ENCODE measurements around the gene LRRC75B.

The LRRC75B gene

GRCh38 chr22:24585461-24585860, 7.4 kb downstream of the LRRC75B start:
- DNase-seq (ENCODE audit: low spot score), result no peak

- DNase-seq (ENCODE audit: low spot score), result no peak
Measured at GRCh38 chr22:24584871-24585411, 7.9 kb downstream of the LRRC75B start.

GRCh38 chr22:24584166-24584790, 8.6 kb downstream of the LRRC75B start:
- DNase-seq (ENCODE audit: low spot score), result no peak

- no peak for DNase-seq (ENCODE audit: low spot score)
Measured at GRCh38 chr22:24583221-24584165, 9.4 kb downstream of the LRRC75B start.

- DNase-seq (ENCODE audit: low spot score), result no peak
Measured at GRCh38 chr22:24582056-24582814, 10.6 kb downstream of the LRRC75B start.

- no peak for DNase-seq (ENCODE audit: low spot score)
Measured at GRCh38 chr22:24580276-24580675, 12.6 kb downstream of the LRRC75B start.

GRCh38 chr22:24579258-24579601, 13.6 kb downstream of the LRRC75B start:
- no peak for DNase-seq (ENCODE audit: low spot score)

- no peak for DNase-seq (ENCODE audit: low spot score)
Measured at GRCh38 chr22:24578355-24579257, 14.3 kb downstream of the LRRC75B start.

- DNase-seq (ENCODE audit: low spot score), result no peak
Measured at GRCh38 chr22:24576778-24577177, 16.1 kb downstream of the LRRC75B start.

- no peak for DNase-seq (ENCODE audit: low spot score)
Measured at GRCh38 chr22:24571266-24571665, 21.6 kb downstream of the LRRC75B start.

GRCh38 chr22:24567668-24568067, 25.2 kb downstream of the LRRC75B start:
- DNase-seq (ENCODE audit: low spot score), result no peak

- no peak for DNase-seq (ENCODE audit: low spot score)
Measured at GRCh38 chr22:24566899-24567511, 25.9 kb downstream of the LRRC75B start.

- no peak for DNase-seq (ENCODE audit: low spot score)
Measured at GRCh38 chr22:24565077-24565476, 27.8 kb downstream of the LRRC75B start.

- DNase-seq (ENCODE audit: low spot score), result no peak
Measured at GRCh38 chr22:24564376-24565058, 28.4 kb downstream of the LRRC75B start.

- DNase-seq (ENCODE audit: low spot score), result no peak
Measured at GRCh38 chr22:24563246-24563645, 29.6 kb downstream of the LRRC75B start.

GRCh38 chr22:24559471-24559870, 33.4 kb downstream of the LRRC75B start:
- DNase-seq (ENCODE audit: low spot score), result peak; percentile 32

GRCh38 chr22:24555165-24556039, 37.5 kb downstream of the LRRC75B start, which contains the start of gene SNRPD3:
Gene SNRPD3 (plus strand): TSS chr22:24555999. CDS start chr22:24557675, 1,676 bp downstream.
- peak; percentile 99 for DNase-seq (ENCODE audit: low spot score)

- peak; percentile 67 for DNase-seq (ENCODE audit: low spot score)
Measured at GRCh38 chr22:24554313-24555164, 38.3 kb downstream of the LRRC75B start, which contains the start of gene GUCD1. Gene GUCD1 (minus strand): TSS chr22:24555138. CDS start chr22:24554991, 147 bp downstream.
